ENCODE results near the gene PTCH2.
A peak's percentile ranks its signal among the peaks of the same experiment; 100 is the strongest.
"Not testable (repeated sequence)": the region's sequence is repeated elsewhere in the genome, so short reads cannot be mapped to it uniquely, and the experiment has no call there.

The PTCH2 gene

DNA sequence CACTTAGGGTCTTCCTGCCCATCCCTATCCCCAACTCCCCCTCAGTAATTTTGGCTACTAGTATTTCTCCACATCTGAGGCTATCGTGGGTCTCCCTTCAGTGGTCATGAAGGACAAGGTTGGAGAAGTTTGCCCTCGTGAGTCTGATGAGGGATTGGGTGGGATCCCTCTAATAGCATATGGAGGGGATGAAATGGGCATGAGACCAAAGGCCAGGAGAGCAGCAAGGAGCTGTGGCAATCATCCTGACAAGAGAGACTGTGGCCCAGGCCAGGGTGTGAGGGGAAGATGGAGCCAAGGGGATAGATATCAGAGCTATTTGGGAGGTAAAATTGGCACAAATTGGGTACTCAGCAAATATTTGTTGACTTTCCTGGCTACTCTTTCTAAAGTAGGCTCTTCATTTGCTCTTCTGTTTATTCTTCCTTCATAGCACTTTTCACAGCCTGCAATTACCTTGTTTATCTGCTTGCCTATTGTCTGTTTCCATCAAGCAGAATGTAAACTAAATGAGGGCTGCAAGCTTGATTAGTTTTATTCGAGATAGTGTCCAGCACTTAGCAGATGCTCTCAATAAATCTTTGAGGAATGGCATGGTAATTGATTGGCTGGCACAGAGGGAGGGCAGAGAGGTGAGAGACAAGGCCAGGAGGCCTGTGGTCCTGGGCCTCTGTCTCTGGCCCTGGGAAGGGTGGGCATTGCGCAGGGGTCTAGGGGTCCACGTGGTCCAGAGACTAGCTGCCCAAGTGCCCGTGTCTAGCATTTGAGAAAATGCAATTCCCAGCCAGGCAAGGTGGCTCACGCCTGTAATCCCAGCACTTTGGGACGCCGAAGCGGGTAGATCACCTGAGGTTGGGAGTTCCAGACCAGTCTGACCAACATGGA is 44.3 kb downstream of the PTCH2 start:
- Histone ChIP-seq H3K4me3 (IDR thresholded peaks at IDR 0.05; ENCODE audit: insufficient read depth, low read depth, low read length) (no peak overlapping the region), H3K36me3 (ENCODE audit: insufficient read depth) (no peaks in the 10 kb centered on the region), H3K9ac (peak overlapping the region; percentile 91; the same call in 1 of the 2 replicates), H3K27ac (peak overlapping the region; percentile 56), H3K4me2 (peak overlapping the region; percentile 31; the same call in 1 of the 2 replicates), H4K20me1 (ENCODE audit: insufficient read depth) (no peaks in the 10 kb centered on the region), H3K27me3 (ENCODE audit: insufficient read depth, low read depth) (no peaks in the 10 kb centered on the region), H3K4me1 (ENCODE audit: low read depth, poor library complexity, severe bottlenecking) (peaks cover 21% of the 10 kb centered on the region), H3K79me2 (ENCODE audit: insufficient read depth, low read depth) (peaks cover 12% of the 10 kb centered on the region), H2AFZ (ENCODE audit: low read depth) (peak overlapping the region; percentile 92)
- TF ChIP-seq CTCF (conservative IDR thresholded peaks at IDR 0.05; ENCODE audit: low read depth, low read length), result no peak

GRCh38 chr1:44797886-44798285 is 45.2 kb downstream of the PTCH2 start:
- not testable (repeated sequence) for H3K27me3 ChIP-seq (ENCODE audit: insufficient read depth, low read depth); H3K36me3 ChIP-seq (ENCODE audit: insufficient read depth); H4K20me1 ChIP-seq (ENCODE audit: insufficient read depth); H3K27ac ChIP-seq; H3K4me3 ChIP-seq (IDR thresholded peaks at IDR 0.05; ENCODE audit: insufficient read depth, low read depth, low read length); H3K9ac ChIP-seq; H3K79me2 ChIP-seq (ENCODE audit: insufficient read depth, low read depth); H3K4me2 ChIP-seq
- Histone ChIP-seq H3K4me1 (ENCODE audit: low read depth, poor library complexity, severe bottlenecking) (peaks cover 21% of the 10 kb centered on the region), H2AFZ (ENCODE audit: low read depth) (peak overlapping the region; percentile 92; the same call in 1 of the 2 replicates)

GRCh38 chr1:44792736-44793502 is 50.1 kb downstream of the PTCH2 start:
- no peak for TF ChIP-seq CTCF (conservative IDR thresholded peaks at IDR 0.05; ENCODE audit: low read depth, low read length)
- H3K9ac ChIP-seq, result no peak overlapping the region
- H3K36me3 ChIP-seq (ENCODE audit: insufficient read depth), result no peaks in the 10 kb centered on the region
- H3K27me3 ChIP-seq (ENCODE audit: insufficient read depth, low read depth), result no peaks in the 10 kb centered on the region
- H3K4me3 ChIP-seq (IDR thresholded peaks at IDR 0.05; ENCODE audit: insufficient read depth, low read depth, low read length), result no peak overlapping the region
- no peak overlapping the region for H2AFZ ChIP-seq (ENCODE audit: low read depth)
- H3K79me2 ChIP-seq (ENCODE audit: insufficient read depth, low read depth), result no peaks in the 10 kb centered on the region
- no peaks in the 10 kb centered on the region for H3K4me1 ChIP-seq (ENCODE audit: low read depth, poor library complexity, severe bottlenecking)
- no peak overlapping the region for H3K4me2 ChIP-seq
- H4K20me1 ChIP-seq (ENCODE audit: insufficient read depth), result no peaks in the 10 kb centered on the region
- no peak overlapping the region for H3K27ac ChIP-seq

GRCh38 chr1:44790968-44791801 is 51.9 kb downstream of the PTCH2 start:
- TF ChIP-seq CTCF (conservative IDR thresholded peaks at IDR 0.05; ENCODE audit: low read depth, low read length), result no peak
- no peaks in the 10 kb centered on the region for H4K20me1 ChIP-seq (ENCODE audit: insufficient read depth)
- no peak overlapping the region for H3K4me2 ChIP-seq
- no peak overlapping the region for H3K27ac ChIP-seq
- no peaks in the 10 kb centered on the region for H3K36me3 ChIP-seq (ENCODE audit: insufficient read depth)
- no peak overlapping the region for H2AFZ ChIP-seq (ENCODE audit: low read depth)
- no peaks in the 10 kb centered on the region for H3K79me2 ChIP-seq (ENCODE audit: insufficient read depth, low read depth)
- no peak overlapping the region for H3K4me3 ChIP-seq (IDR thresholded peaks at IDR 0.05; ENCODE audit: insufficient read depth, low read depth, low read length)
- no peaks in the 10 kb centered on the region for H3K27me3 ChIP-seq (ENCODE audit: insufficient read depth, low read depth)
- no peak overlapping the region for H3K9ac ChIP-seq
- no peaks in the 10 kb centered on the region for H3K4me1 ChIP-seq (ENCODE audit: low read depth, poor library complexity, severe bottlenecking)
